HL-60 (cell line): ENCODE results near the gene C11orf86.

Experiments used
- GABPA ChIP-seq: IDR thresholded peaks from 2 replicates; pipeline ENCODE4 v1.6.1; 2012; ENCODE audit warnings: low read depth
- POLR2AphosphoS5 ChIP-seq: IDR thresholded peaks from 2 replicates; pipeline ENCODE4 v1.6.1; 2012; ENCODE audit warnings: low read depth
- SPI1 ChIP-seq: IDR thresholded peaks from 2 replicates; pipeline ENCODE4 v1.6.1; 2012; ENCODE audit warnings: low read depth, mild to moderate bottlenecking, borderline replicate concordance
- TF ChIP-seq, protein P1 (sequence below): IDR thresholded peaks from one replicate; pipeline ENCODE4 v1.5.1; 2011; ENCODE audit warnings: low read length, control low read depth, inconsistent platforms; ENCODE audit not compliant: insufficient read depth

DNA sequence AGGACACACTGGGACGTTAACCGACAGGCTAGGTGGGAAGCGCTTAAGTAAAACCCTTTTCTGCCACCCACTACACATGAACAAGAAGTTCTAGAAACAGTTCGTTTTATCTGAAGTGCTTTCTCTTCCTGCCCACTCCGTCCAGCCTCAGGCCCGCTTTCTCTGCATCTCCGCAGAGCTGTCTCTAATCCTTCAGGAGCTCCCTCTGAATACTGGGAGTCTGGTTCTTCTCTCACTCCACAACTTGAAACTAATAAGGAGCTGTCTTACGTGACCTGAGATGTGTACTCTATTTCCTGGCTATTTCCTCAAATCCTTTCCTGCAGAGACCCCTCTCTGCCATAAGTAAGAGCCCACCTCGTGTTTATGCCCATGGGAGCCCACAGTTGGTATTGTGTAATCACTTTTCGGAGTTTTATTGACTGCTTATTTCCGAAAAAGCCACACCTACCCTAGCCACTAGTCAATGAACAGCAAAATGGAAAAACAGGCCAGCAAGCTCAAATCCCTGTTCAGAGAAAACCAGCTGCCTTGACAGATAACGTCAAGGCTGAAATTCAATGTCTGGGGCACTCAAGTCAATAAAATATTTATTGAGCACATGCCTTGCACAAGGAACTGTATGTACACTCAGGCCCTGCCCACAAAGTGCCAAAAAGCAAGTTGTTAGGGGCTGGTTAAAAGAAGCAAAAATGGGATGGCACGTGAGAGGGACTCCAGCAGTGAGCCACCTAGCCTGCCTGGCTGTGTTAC lies 21.8 kb upstream of the C11orf86 start:
- TF ChIP-seq, protein P1, sequence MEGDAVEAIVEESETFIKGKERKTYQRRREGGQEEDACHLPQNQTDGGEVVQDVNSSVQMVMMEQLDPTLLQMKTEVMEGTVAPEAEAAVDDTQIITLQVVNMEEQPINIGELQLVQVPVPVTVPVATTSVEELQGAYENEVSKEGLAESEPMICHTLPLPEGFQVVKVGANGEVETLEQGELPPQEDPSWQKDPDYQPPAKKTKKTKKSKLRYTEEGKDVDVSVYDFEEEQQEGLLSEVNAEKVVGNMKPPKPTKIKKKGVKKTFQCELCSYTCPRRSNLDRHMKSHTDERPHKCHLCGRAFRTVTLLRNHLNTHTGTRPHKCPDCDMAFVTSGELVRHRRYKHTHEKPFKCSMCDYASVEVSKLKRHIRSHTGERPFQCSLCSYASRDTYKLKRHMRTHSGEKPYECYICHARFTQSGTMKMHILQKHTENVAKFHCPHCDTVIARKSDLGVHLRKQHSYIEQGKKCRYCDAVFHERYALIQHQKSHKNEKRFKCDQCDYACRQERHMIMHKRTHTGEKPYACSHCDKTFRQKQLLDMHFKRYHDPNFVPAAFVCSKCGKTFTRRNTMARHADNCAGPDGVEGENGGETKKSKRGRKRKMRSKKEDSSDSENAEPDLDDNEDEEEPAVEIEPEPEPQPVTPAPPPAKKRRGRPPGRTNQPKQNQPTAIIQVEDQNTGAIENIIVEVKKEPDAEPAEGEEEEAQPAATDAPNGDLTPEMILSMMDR = no peak
- no peak for TF ChIP-seq POLR2AphosphoS5
- TF ChIP-seq GABPA = no peak
- TF ChIP-seq SPI1 = no peak
